IPS-15b (cell line): ENCODE results near the gene LYRM2.

ENCODE experiments used
- H3K27me3 ChIP-seq: one replicate; pipeline ENCODE4 v1.6.1; 2013; ENCODE audit warnings: low read length; ENCODE audit not compliant: control insufficient read depth, insufficient read depth
- H3K36me3 ChIP-seq: one replicate; pipeline ENCODE4 v1.6.1; 2013; ENCODE audit warnings: low read length; ENCODE audit not compliant: control insufficient read depth, insufficient read depth
- H3K4me1 ChIP-seq: one replicate; pipeline ENCODE4 v1.6.1; 2013; ENCODE audit warnings: mild to moderate bottlenecking, low read length; ENCODE audit not compliant: control insufficient read depth, insufficient read depth
- H3K4me3 ChIP-seq: one replicate; pipeline ENCODE4 v1.5.1; 2013; ENCODE audit warnings: low read depth, low read length
- H3K9ac ChIP-seq: one replicate; pipeline ENCODE4 v1.6.1; 2013; ENCODE audit warnings: low read depth, mild to moderate bottlenecking, low read length
- H3K9me3 ChIP-seq: one replicate; pipeline ENCODE4 v1.6.1; 2013; ENCODE audit warnings: mild to moderate bottlenecking, low read length; ENCODE audit not compliant: control insufficient read depth, insufficient read depth

Gene LYRM2

GRCh38 chr6:89542081-89542857 lies 96.3 kb downstream of the LYRM2 start:
- H3K4me1 ChIP-seq, result no peaks in the 10 kb centered on the region
- no peaks in the 10 kb centered on the region for H3K27me3 ChIP-seq
- no peak overlapping the region for H3K4me3 ChIP-seq
- no peaks in the 10 kb centered on the region for H3K9me3 ChIP-seq
- H3K9ac ChIP-seq, result no peak overlapping the region
- H3K36me3 ChIP-seq, result no peaks in the 10 kb centered on the region

- H3K27me3 ChIP-seq, result no peaks in the 10 kb centered on the region
- no peaks in the 10 kb centered on the region for H3K9me3 ChIP-seq
- no peak overlapping the region for H3K4me3 ChIP-seq
- peaks cover 2% of the 10 kb centered on the region for H3K4me1 ChIP-seq
- H3K36me3 ChIP-seq, result no peaks in the 10 kb centered on the region
- no peak overlapping the region for H3K9ac ChIP-seq
Measured at GRCh38 chr6:89539779-89540178, 98.8 kb downstream of the LYRM2 start.

GRCh38 chr6:89536231-89536630 lies 102.3 kb downstream of the LYRM2 start:
- Histone ChIP-seq H3K4me3 (no peak overlapping the region), H3K27me3 (no peaks in the 10 kb centered on the region), H3K4me1 (peaks cover 2% of the 10 kb centered on the region), H3K9me3 (no peaks in the 10 kb centered on the region), H3K36me3 (no peaks in the 10 kb centered on the region), H3K9ac (no peak overlapping the region)

DNA sequence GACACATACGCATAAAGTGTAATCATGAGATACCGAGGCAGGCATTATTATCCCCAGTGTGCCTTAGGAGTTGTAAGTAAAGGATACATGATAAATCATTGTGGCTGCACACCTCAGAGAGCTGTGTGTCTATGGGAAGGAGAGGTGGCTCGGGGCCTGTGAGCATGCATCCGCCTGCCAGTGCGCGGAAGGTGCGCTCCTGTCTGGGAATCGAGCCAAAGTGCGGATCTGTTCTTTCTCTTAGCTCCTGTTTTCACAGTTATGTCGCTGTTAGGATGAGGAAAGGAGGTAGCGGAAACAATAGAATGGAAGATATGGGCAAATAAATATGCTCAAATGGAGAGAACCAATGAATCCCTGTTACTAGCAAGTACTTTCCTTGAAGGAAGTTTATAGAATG lies 107.6 kb downstream of the LYRM2 start:
- H3K9me3 ChIP-seq, result no peaks in the 10 kb centered on the region
- no peaks in the 10 kb centered on the region for H3K27me3 ChIP-seq
- H3K4me1 ChIP-seq, result no peaks in the 10 kb centered on the region
- no peaks in the 10 kb centered on the region for H3K36me3 ChIP-seq
- H3K4me3 ChIP-seq, result no peak overlapping the region
- H3K9ac ChIP-seq, result no peak overlapping the region

DNA sequence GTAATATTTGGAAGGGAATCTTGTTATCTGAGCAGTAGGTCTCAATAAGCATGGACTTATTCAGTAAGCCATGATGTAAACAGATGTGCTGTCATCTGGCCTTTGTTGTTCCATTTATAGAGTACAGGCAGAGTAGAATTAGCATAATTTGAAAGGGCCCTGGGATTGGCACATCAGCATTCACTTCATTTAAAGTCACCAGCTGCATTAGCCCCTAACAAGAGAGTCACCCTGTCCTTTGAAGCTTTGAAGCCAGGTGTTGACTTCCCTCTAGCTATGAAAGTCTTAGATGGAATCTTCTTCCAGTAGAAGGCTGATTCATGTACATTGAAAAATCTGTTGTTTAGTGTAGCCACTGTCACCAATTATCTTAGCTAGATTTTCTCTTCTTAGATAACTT lies 109.7 kb downstream of the LYRM2 start:
- Histone ChIP-seq H3K27me3 (no peaks in the 10 kb centered on the region), H3K4me3 (no peak overlapping the region), H3K9ac (no peak overlapping the region), H3K36me3 (no peaks in the 10 kb centered on the region), H3K4me1 (no peaks in the 10 kb centered on the region), H3K9me3 (no peaks in the 10 kb centered on the region)

DNA sequence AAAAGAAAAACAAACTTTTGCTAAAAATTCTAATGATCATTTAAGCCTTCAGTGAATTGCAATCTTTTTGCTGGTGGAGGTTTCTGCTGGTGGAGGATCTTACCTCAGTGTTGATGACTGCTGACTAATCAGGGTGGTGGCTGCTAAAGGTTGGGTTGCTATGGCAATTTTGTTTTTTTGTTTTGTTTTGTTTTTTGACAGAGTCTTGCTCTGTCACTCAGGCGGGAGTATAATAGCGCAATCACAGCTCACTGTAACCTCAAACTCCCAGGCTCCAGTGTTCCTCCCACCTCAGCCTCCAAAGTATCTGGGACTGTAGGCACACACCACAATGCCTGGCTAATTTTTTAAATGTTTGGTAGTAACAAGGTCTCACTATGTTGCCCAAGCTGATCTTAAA lies 110.9 kb downstream of the LYRM2 start:
- Histone ChIP-seq H3K9me3 (no peaks in the 10 kb centered on the region), H3K4me3 (no peak overlapping the region), H3K9ac (no peak overlapping the region), H3K27me3 (no peaks in the 10 kb centered on the region), H3K4me1 (no peaks in the 10 kb centered on the region), H3K36me3 (no peaks in the 10 kb centered on the region)

DNA sequence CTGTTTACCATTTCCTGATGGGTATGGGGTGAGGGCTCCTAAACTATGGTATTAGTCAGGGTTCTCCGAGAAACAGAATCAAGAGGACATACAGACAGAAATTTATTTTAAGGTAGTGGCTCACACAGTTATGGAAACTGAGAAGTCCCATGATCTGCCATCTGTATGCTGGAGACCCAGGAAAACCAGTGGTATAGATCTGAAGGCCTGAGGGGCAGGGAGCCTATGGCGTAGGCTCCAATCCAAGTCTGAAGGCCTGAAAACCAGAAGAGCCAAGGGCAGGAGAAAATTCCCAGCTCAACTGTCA lies 112.0 kb downstream of the LYRM2 start:
- H3K4me3 ChIP-seq, result no peak overlapping the region
- no peaks in the 10 kb centered on the region for H3K4me1 ChIP-seq
- no peak overlapping the region for H3K9ac ChIP-seq
- H3K27me3 ChIP-seq, result no peaks in the 10 kb centered on the region
- H3K9me3 ChIP-seq, result no peaks in the 10 kb centered on the region
- no peaks in the 10 kb centered on the region for H3K36me3 ChIP-seq

GRCh38 chr6:89525786-89526562 lies 112.6 kb downstream of the LYRM2 start:
- Histone ChIP-seq H3K27me3 (no peaks in the 10 kb centered on the region), H3K36me3 (no peaks in the 10 kb centered on the region), H3K4me3 (no peak overlapping the region), H3K9me3 (no peaks in the 10 kb centered on the region), H3K9ac (no peak overlapping the region), H3K4me1 (no peaks in the 10 kb centered on the region)

DNA sequence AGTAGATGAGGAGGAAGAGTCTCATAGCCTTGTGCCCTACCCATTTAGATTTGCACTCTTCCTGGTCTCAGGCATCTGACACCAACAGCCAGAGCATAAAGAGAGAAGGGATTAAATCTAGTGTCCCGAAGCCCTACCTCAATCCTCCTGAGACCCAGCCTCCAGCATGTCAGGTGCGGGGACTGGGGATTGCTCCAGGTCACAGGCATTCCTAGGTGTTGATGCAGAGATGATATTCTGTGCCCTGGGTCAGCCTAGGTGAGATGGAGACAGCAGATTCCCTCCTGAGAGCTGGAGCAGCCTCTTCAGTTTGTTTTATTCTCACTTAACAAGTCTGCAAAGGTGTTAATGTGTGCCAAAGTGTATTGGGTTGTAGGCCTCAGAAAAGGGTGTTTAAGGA lies 115.8 kb downstream of the LYRM2 start:
- Histone ChIP-seq H3K4me1 (no peaks in the 10 kb centered on the region), H3K27me3 (no peaks in the 10 kb centered on the region)

GRCh38 chr6:89520736-89521135 lies 117.8 kb downstream of the LYRM2 start:
- no peak overlapping the region for H3K9ac ChIP-seq
- H3K27me3 ChIP-seq, result no peaks in the 10 kb centered on the region
- no peaks in the 10 kb centered on the region for H3K36me3 ChIP-seq
- H3K4me3 ChIP-seq, result no peak overlapping the region
- no peaks in the 10 kb centered on the region for H3K9me3 ChIP-seq
- H3K4me1 ChIP-seq, result no peaks in the 10 kb centered on the region

More for the DNA sequence above, 115.8 kb downstream of the LYRM2 start:
- no peaks in the 10 kb centered on the region for H3K9me3 ChIP-seq
- no peak overlapping the region for H3K4me3 ChIP-seq
- no peak overlapping the region for H3K9ac ChIP-seq
- no peaks in the 10 kb centered on the region for H3K36me3 ChIP-seq

DNA sequence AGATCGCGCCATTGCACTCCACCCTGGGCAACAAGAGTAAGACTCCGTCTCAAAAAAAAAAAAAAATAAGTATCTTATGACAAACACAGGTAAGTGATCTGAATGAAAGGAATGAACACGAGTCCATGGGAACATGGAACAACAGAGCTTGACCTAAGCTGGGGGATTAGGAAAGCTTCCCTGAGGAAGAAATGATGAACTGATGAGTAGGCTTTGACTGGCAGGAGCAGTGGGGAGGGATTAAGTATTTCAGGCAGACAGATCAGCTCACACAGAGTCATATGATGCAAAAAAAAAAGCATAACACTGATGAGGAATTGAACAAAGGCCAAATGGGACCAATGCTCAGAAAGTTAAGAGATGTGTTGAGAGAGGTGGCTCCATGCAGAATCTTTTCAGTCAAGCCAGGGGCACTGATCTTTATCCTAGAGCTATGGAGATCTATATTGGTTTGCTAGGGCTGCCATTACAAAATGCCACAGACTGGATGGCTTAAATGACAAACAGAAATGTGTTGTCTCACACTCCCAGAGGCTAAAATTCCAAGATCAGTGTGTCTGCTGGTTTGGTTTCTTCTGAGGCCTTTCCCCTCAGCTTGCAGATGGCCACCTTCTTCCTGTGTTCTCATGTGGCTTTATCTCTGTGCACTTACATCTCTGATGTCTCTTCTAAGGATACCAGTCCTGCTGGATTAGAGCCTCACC lies 120.0 kb downstream of the LYRM2 start:
- Histone ChIP-seq H3K27me3 (no peaks in the 10 kb centered on the region), H3K36me3 (no peaks in the 10 kb centered on the region), H3K9ac (no peak overlapping the region), H3K9me3 (no peaks in the 10 kb centered on the region), H3K4me1 (no peaks in the 10 kb centered on the region), H3K4me3 (no peak overlapping the region)
